ENCODE data around the gene ARHGAP10.

The ARHGAP10 gene

DNA sequence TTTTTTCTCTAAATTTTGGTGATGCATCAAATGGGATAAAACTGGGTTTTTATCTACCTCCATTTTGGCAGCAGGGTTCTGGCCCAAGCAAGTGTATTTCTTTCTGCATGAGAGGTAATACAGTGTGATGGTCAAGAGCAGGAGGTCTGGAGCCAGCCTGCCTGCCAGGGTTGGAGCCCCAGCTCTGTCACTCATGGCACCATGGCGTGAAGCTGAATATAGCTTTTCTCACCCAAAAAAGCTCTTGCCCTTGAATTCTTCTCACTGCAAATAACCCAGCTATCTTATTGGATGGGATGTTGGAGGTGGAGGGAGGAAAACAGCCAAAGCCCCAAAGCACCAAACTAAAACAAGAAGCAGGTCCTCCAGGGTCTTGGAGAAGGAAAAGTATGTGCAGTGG lies 218.4 kb downstream of the ARHGAP10 start:
- no peak for DNase-seq (ENCODE audit: low read depth)

DNA sequence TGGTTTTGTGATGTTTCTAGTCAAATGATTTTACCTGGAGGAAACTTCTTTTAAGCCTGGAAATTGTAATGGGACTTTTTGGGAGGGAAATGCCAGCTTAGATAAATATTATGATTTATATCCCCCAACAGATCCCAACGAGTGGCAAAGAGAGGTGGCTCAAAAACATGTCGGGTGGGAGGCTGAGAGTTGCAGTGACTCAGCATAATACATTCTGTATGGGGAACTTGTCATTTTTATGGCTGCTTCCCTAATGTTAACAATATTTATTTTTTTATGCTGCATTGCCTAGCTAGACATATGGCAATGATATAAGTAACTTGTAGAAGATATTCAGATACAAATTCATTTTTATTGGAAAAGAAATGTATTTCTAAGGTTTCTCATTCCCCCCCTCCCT lies 219.0 kb downstream of the ARHGAP10 start:
- DNase-seq (ENCODE audit: low read depth), result no peak

DNA sequence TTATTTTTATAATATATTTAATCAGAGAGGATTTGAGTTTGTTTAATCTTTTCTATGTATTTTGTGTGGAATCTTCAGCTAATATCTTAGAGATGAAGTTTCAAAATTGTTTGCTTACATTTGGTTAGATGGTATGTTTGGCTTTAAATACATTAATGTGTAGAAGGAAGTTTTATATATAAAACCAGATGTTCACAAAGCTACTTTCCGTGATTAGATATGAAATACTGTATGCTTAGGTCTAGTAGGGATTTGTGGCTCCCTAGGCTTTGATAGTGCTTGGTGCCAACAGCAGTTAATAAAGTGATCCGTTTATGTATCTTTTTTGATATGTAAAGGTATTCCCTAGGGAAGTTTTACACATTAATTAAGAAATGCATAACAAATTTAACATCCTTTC lies 223.0 kb downstream of the ARHGAP10 start:
- DNase-seq (ENCODE audit: low read depth), result no peak

DNA sequence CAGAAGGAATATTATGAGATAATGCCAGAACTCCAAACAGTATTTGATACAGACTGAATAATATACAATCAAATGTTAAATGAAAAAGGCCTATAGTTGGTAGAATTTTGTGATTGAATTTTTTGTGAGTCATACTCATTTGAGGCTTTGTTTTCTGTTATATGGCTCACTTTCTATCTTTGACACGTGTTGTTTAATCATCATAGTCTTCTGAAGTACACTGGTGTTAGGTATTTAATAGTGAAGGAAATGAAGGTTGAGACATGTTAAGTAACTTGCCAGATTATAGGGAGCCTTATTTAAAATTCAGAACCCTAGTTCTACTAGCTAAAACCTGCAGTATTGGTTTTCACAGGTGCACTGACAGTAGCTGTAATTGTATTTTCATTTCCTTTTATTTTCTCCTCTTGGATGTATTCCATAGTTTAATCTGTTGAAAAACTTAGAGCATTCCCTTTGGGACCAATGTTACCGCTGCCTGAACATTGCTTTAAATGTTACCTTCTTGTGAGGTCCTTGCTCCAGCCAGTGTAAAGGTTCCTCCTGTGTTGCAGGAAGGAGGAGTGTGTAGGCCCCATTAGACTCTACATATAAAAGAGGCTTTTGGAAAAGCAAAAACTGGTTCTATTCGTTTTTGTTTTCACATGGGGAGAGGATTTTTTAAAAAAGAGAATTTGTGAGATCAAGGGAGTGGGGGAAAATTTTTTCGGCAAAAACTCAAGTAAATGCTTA lies 224.1 kb downstream of the ARHGAP10 start:
- DNase-seq (ENCODE audit: low read depth), result no peak

DNA sequence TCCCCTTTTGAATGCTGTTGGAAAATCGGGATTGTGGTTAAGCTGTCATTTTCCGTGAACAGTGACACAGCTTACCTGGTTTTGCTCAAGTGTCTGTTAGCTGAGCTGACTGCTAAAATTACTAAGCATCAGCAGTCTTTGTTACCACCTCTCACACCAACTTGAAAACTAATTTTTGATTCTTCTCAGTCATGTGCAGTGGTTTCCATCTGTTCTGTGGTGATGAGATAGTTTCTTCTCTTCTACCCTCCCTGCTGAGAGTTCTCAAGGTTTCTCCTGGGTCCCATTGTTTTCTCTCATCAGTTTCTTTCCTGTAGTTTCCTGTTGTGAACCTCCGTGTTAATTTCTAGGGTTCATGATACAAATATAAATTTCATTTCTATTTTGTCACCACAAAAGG lies 225.6 kb downstream of the ARHGAP10 start:
- no peak for DNase-seq (ENCODE audit: low read depth)

DNA sequence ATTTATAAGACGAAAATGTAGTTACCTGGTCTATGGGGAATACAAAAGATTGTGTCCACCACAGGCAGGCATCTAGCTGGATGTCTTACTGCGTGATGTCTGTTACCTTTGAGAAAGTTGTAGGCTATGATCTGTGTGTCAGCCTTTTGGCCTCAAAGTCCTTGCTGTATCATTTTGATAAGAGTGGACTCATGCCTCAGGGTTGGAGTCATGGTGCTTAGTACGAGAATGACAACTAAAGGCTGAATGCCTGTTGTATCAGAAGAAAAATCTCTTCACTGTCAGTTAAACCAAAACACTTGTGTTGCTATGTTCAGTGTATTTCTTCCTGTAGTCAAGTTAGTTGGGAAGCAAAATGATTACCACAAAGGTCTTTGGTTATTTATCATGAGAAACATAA lies 226.2 kb downstream of the ARHGAP10 start:
- no peak for DNase-seq (ENCODE audit: low read depth)

DNA sequence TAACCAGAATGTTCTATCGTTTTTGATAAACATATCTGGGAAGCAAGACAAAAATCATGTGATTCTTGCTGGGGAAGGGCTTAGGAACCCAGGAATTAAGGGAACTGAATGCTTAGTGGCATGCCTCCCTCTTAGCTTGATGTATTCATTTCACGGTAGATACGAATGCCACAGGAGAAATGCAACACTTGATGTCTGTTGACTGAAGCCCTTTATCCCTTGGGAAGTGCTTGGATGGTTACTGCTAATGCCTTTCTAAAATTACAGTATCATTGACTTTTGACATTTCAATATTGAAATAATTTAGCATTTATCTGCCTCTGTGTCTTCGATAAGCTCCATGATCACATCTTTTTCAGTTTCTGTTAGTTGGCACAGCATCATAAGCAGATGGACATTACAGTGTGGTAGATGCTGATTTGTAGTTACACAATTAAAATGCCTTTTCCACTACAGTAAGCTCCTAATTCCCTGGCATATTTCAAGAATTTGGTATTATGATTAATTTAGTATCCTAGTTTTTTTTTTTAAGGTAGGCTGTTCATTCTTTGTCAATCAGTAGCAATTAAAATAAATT lies 226.7 kb downstream of the ARHGAP10 start:
- no peak for DNase-seq (ENCODE audit: low read depth)

DNA sequence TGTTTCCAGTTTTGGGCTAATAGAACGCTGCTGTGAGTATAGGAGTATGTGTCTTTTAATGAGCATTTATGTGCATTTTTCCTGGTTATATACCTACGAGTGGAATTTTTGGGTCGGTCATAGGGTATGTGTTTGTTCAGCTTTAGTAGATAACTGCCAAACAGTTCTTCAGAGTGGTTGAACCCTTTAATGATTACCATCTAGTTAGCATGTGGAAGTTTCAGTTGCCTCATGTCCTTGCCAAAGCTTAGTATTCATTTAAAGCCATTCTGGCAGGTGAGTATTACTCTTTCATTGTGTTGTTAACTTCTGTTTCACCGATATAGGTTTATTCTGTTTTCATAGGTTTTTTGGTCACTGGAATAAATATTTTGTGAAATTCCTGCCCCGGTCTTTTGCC lies 229.1 kb downstream of the ARHGAP10 start:
- no peak for DNase-seq (ENCODE audit: low read depth)

DNA sequence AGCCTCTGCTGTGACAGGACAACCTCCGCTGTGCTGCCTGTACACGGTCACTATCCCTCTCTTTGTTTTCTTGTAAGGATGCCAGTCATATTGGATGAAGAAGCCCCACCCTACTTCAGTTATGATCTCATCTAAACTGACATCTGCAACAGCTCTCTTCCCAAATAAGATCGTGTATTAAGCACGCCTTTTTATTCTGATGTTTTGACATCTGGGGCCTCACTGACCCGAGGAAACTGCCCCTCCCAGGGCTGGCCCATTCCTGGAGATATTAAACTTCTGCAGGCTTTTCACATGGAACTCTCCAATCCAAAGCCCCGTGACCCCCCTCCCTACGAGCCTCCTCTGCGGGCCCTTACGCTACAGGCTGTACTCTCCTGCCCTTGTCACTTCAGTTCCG lies 232.0 kb downstream of the ARHGAP10 start:
- no peak for DNase-seq (ENCODE audit: low read depth)

DNA sequence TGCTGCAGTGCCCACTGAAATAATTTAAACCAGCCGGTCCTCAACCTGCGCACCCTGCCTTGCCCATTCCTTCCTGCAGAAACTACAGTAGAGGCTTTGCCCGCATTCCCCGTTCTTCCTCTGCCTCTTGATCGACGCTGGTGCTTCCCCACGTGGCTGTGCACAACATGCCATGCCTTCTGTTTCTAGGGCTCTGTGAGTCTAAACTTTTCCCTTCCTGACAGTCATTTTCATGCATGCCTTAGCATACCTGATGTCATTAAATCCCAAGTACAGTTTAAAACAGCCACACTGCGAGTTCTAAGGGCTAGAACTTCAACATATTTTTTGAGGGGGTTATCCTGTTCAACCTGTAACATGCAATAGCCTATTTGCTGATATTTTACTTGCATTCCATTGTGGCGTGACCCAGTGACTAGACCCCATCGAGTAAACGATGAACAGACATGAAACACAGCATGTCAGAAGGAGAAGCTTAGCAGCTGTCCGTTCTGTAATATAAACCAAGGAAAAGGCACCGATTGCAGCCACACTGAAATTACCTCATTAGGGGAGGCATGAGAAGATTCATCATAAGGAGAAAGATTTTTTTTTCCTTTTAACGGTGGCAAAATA lies 232.5 kb downstream of the ARHGAP10 start:
- DNase-seq (ENCODE audit: low read depth), result no peak

DNA sequence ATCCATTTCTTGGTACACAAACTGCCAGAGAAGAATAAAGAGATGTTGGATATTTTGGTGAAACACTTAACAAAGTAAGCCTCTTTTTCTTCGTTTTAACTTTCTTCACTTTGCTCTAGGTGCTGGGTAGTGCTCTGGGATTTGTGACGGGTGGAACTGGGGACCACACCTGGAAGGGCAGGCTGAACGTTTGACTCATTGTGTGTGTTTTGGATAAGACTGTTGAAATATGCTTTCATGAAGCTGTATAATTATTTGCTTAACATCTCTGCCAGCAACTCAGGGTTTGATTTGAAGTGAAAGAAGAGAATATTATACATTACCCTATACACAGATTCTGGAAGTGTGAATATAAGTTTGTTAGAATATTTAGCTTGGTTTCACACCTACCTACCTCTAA lies 233.2 kb downstream of the ARHGAP10 start:
- DNase-seq (ENCODE audit: low read depth), result no peak

DNA sequence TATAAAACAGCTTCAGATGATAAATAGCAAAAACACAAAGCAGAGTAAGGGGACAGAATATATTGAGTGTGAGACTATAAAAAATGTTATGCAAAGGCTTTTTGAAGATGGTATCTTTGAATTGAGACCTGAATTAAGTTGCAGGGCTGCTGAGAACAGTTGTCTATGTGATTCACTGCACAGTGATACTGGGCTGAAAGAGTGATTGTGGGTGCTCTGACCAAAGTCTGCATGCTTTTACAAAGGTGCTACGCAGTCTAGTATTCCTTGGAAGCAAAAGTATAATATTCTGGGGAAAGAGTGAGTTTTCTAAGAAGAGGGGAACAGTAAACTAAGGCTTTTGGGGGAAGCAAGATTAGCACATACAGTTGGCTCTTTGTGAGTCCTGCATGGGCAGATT lies 234.0 kb downstream of the ARHGAP10 start:
- no peak for DNase-seq (ENCODE audit: low read depth)

DNA sequence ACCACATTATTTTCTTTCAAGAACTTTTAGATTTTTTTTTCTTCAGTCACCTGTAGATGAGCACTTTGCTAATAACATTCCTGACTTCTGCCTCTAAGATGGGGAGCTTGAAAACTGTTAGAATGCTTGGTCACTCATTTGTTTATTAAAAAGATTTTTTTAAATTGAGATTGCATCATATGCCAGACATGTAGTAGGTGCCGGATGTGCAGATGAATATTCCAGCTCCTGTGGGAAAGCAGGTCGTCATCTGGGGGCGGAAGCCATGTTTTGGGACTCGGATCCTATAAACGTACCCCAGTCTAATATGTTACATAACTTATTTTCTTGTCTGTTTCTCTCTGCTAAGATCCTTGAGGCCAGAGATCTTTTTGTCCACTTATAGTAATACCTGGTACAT lies 236.8 kb downstream of the ARHGAP10 start:
- no peak for DNase-seq (ENCODE audit: low read depth)

DNA sequence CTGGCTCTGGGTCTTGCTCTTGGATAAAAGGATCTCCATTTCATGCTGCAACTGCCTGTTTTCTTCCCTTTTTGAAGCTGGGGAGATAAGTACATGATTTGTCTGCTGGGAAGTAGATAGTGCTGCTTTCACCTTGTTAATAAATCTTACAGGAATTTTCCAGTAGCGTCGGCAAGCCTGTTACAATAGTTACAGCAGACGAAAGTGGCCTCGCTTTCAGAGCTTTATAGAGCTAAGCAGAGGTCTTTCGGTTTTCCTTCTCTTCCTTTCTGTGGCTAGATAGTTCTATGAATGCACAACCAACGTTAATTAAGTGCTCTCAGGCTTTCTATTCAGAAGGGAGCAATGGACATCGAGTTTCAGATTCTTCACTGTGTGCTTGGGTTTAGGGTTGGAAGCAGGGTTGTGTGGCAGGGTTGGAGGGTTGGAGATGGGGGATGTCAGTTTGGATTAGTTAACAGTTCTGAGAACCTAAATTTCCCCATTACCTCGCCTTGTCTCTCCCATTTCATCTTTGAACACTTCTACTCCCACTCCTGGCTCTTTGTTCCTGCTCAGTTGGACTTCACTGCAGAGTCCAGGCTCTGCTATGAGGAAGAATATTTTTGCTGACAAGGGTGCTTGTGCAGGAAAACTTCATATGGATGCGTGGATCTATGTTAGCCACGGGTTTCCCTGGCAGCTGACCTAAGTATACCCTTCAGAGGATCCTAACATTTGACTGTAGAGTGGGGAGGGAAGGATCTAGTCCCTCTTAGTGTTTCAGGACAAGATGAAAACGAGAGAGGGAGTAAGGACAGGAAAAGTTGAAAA lies 237.9 kb downstream of the ARHGAP10 start:
- DNase-seq (ENCODE audit: low read depth), result no peak

DNA sequence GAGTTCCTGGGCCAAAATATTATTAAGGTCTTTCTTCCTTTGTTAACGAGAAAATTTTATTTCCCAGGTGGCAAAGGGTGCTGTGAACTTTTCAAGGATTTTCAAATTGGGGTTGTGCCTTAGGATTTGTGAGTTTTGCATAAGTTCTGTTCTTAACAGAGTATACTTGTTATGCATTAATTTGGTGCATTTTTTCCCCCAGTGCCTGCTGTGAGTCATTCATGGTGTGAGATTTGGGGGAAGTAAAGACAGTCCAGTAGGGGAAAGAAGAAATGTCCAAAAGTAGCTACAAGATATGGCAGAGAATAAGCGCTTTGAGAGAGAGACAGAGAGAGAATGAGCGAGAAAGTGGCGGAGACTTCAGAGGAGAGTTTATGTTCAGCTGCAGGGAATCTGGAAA lies 239.2 kb downstream of the ARHGAP10 start:
- DNase-seq (ENCODE audit: low read depth), result no peak

DNA sequence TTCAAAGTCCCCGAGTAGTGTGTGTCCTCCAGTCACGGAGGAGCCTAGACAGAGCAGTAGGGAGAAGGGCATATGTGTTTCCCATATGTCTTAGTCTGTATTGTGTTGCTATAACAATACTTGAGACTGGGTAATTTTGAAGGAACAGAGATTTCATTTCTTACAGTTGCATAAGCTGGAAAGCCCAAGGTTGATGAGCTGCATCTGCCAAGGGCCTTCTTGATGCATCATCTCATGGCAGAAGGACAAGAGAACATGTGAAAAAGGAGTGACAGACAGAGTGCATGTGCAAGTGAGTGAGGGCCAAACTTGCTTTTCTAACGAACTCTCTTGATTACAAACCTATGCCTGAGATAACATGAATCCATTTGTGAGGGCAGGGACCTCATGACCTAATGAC lies 243.4 kb downstream of the ARHGAP10 start:
- no peak for DNase-seq (ENCODE audit: low read depth)

DNA sequence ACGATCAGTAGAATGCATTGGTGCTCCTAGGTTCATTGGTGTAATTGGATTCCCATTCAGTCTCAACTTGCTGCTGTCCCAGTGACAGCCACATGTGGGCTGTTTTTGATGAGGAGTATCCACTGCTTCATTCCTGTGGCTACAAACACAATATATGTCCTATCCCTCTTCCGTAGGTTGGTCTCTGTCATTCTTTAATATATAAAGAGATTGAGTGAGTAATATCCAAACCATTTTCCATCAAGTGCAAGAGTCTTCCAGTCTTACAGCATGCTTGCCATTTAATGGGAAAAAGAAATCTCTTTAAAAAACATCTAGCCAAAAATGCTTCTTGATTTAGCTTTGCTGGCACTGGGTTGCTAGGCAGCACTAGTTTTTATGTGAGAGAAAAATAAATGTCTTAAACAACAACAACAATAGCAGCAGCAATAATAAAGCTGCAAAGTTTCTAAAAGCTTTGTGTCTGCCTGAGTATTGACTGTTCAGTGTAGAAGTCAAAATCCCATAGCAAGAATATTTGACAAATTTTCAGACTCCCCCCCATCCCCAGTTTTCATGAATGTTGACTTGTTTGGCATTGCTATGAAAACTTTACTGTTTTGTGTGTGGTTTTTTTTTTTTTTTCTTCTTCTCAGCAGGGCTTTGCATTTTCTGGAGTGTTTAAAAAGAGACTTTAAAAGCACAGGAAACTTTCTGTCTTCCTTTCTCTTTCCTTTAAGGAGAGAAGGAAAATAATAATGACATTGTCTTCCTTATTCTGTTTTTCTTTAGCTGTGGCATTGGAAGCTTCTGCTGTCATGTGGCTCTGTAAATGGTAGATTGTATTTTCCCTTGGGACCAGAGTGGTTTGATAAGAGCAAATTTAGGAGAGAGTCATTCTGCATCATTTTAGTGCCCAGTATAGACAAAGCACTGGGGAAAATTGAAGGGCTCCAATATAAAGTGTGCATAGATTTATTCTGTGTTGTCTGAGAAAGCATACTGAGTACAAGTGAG lies 244.3 kb downstream of the ARHGAP10 start:
- DNase-seq (ENCODE audit: low read depth), result no peak

DNA sequence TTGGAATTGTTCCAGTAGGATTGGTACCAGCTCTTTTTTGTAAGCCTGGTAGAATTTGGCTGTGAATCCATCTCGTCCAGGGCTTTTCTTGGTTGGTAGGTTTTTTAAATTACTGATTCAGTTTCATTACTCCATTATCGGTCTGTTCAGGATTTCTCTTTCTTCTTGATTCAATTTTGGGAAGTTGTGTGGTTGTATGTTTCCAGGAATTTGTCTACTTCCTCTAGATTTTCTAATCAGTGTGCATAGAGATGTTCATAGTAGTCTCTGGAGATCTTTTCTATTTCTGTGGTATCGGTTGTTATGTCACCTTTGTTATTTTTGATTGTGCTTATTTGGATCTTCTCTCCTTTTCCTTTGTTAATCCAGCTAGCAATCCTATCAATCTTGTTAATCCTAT lies 248.7 kb downstream of the ARHGAP10 start:
- DNase-seq (ENCODE audit: low read depth), result no peak

DNA sequence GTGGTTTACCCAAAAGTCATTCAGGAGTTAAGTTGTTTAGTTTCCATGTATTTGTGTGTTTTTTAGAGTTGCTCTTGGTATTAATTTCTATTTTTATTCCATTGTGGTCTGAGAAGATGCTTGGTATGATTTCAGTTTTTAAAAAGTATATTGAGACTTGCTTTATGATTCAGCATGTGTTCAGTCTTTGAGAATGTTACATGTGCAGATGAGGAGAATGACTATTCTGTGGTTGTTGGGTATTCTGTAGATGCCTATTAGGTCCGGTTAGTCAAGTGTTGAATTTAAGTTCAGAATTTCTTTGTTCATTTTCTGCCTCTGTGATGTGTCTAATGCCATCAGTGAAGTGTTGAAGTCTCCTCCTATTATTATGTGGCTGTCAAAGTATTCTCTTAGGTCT lies 249.4 kb downstream of the ARHGAP10 start:
- no peak for DNase-seq (ENCODE audit: low read depth)

DNA sequence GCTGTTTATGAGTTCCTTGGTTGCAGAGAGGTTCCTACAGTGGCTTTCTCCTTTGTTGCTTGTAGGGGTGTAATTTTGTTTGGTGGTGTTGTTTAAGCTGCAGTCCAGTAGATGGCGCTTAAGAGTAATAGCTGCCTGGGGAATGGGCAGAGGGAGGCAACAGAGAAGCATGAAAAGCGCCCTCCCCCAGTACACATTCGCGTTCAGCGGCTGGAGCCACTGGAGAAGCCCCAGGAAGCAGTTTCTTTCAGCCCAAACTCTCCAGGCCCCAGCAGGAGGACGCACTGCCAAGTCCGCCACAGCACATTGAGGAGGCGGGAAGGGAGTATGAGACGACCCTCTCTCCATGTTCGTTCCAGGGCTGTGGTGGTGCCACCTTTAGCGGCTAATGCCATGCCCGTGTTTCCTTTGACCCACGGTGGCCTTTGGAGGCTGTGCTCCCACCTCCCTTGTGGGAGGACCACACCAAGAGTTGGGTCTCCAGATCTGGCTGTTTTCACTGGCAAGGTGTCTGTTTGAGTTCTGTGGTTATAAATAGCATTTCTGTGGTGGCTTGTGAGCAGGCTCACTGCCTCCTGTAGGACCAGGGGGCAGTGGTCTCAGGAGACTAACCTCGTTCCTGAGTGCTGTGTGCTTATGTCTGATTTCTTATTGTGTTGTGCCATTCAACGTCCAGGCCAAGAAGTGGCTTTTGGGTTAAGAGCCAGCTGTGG lies 252.3 kb downstream of the ARHGAP10 start:
- DNase-seq (ENCODE audit: low read depth), result no peak

DNA sequence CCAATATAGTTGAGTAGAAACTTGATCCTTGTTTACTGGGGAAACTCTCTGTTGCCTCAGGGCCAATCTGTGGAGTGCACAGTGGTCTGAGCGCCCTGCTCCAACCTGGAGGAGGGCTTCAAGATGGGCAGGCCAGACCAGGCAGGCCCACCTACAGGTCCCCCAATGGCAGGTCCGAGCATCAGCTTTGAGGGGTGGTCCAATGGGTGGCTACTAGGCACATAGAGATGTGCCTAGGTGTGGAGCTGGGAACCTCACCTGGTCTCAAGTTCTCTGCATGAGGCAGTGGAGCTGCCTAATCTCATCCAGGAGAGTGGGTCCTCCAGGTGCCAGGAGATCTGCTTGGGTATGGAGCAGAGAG lies 252.9 kb downstream of the ARHGAP10 start:
- no peak for DNase-seq (ENCODE audit: low read depth)
